Osteoblast (primary cell): ENCODE results near the gene CCDC80. TPM values are rescaled to one million over a fixed set of nuclear protein-coding genes. Genes with fewer than 3 reads are reported as not detected.
A peak's percentile ranks its signal among the peaks of the same experiment; 100 is the strongest.

Experiments used
- DNase-seq: peaks from one replicate; pipeline ENCODE4 v3.0.0; 2011; ENCODE audit warnings: low spot score, mixed read lengths; ENCODE audit not compliant: insufficient read length; ENCODE audit errors: missing footprints
- H2AFZ ChIP-seq: 2 replicates; pipeline ENCODE4 v1.6.0; 2011; ENCODE audit warnings: mild to moderate bottlenecking, low read length
- H3K27ac ChIP-seq: 2 replicates; pipeline ENCODE4 v1.5.1; 2011; ENCODE audit warnings: mild to moderate bottlenecking, low read depth, low read length, moderate library complexity
- H3K27me3 ChIP-seq: 2 replicates; pipeline ENCODE4 v1.6.0; 2012; ENCODE audit warnings: mild to moderate bottlenecking, control low read depth, inconsistent platforms, low read length, moderate library complexity; ENCODE audit not compliant: insufficient read depth
- H3K36me3 ChIP-seq: 2 replicates; pipeline ENCODE4 v1.5.1; 2011; ENCODE audit warnings: mild to moderate bottlenecking, low read length, control low read depth, moderate library complexity; ENCODE audit not compliant: insufficient read depth
- H3K4me1 ChIP-seq: 2 replicates; pipeline ENCODE4 v1.5.1; 2011; ENCODE audit warnings: mild to moderate bottlenecking, low read length, control low read depth, moderate library complexity; ENCODE audit not compliant: insufficient read depth
- H3K4me2 ChIP-seq: 2 replicates; pipeline ENCODE4 v1.6.0; 2011; ENCODE audit warnings: mild to moderate bottlenecking, low read length; ENCODE audit not compliant: insufficient read depth
- H3K4me3 ChIP-seq: fragments of 200-600 bp; sonication (generic); 3 replicates; pipeline ENCODE4 v1.5.1; 2012; ENCODE audit warnings: mild to moderate bottlenecking, low read length, inconsistent platforms; ENCODE audit not compliant: insufficient read depth
- H3K79me2 ChIP-seq: 2 replicates; pipeline ENCODE4 v1.6.0; 2012; ENCODE audit warnings: mild to moderate bottlenecking, low read length, control low read depth, inconsistent platforms; ENCODE audit not compliant: insufficient read depth
- H3K9me3 ChIP-seq: 2 replicates; pipeline ENCODE4 v1.5.1; 2011; ENCODE audit warnings: low read depth, low read length, control low read depth
- H4K20me1 ChIP-seq: 2 replicates; pipeline ENCODE4 v1.6.0; 2012; ENCODE audit warnings: mild to moderate bottlenecking, low read length, control low read depth; ENCODE audit not compliant: insufficient read depth
- CTCF ChIP-seq: IDR thresholded peaks from 2 replicates; pipeline ENCODE4 v1.5.1; 2011; ENCODE audit warnings: mild to moderate bottlenecking, low read depth, low read length, moderate library complexity; ENCODE audit errors: extremely low read depth
- total RNA-seq: library from RNA; depleted of rRNA; stranded (reverse); fragments of >200 nt; gene quantifications from 2 replicates; pipeline ENCODE4 v1.2.3, GENCODE V29; 2012

Gene CCDC80
- total RNA-seq, 1 donor: 657 TPM

GRCh38 chr3:112623717-112624116, 17.2 kb downstream of the CCDC80 start:
- Histone ChIP-seq H2AFZ (no peak overlapping the region), H3K36me3 (peaks cover 94% of the 10 kb centered on the region), H3K79me2 (peaks cover 69% of the 10 kb centered on the region)

GRCh38 chr3:112623213-112623612, 17.7 kb downstream of the CCDC80 start:
- Histone ChIP-seq H3K36me3 (peaks cover 94% of the 10 kb centered on the region), H3K79me2 (peaks cover 64% of the 10 kb centered on the region)
- no peak for TF ChIP-seq CTCF

More at GRCh38 chr3:112623717-112624116, 17.2 kb downstream of the CCDC80 start:
- H3K9me3 ChIP-seq: no peaks in the 10 kb centered on the region
- DNase-seq: no peak
- no peak for TF ChIP-seq CTCF
- no peak overlapping the region for H3K4me2 ChIP-seq
- H3K4me3 ChIP-seq: no peak overlapping the region
- no peaks in the 10 kb centered on the region for H3K27me3 ChIP-seq
- H3K4me1 ChIP-seq: peaks cover 35% of the 10 kb centered on the region
- H3K27ac ChIP-seq: peak overlapping the region; percentile 43
- H4K20me1 ChIP-seq: peaks cover 27% of the 10 kb centered on the region

DNA sequence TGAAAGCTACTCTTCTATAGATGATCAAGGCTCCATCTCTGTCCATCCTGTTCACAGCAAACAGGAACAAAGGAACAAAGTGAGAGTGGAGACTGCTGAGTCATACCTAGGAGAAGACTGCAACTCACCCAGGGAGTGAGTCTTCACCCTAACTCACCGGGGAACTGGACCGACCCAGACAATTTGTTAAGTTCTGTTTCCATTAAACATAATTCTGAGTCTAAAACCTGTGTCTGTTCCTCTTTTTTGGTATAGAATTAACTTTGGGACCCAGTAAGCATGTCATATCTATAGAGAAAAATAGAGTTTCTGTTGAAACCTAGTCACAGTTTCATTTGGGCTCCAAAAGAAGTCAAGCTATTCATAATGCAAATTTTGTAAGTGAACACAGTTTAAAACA, 21.6 kb downstream of the CCDC80 start:
- Histone ChIP-seq H3K27me3 (no peaks in the 10 kb centered on the region), H3K4me2 (peak overlapping the region; percentile 23), H3K9me3 (no peaks in the 10 kb centered on the region), H3K27ac (peak overlapping the region; percentile 79), H2AFZ (no peak overlapping the region), H3K4me3 (no peak overlapping the region), H3K4me1 (peaks cover 27% of the 10 kb centered on the region), H3K36me3 (peaks cover 93% of the 10 kb centered on the region), H3K79me2 (peaks cover 39% of the 10 kb centered on the region), H4K20me1 (peaks cover 13% of the 10 kb centered on the region)
- TF ChIP-seq CTCF: no peak
- DNase-seq: no peak

More at GRCh38 chr3:112623213-112623612, 17.7 kb downstream of the CCDC80 start:
- Histone ChIP-seq H3K4me3 (no peak overlapping the region), H3K4me1 (peaks cover 35% of the 10 kb centered on the region), H3K27me3 (no peaks in the 10 kb centered on the region), H4K20me1 (peaks cover 27% of the 10 kb centered on the region), H3K4me2 (no peak overlapping the region), H3K27ac (peak overlapping the region; percentile 43), H2AFZ (no peak overlapping the region), H3K9me3 (no peaks in the 10 kb centered on the region)
- no peak for DNase-seq

GRCh38 chr3:112617285-112617684, 23.7 kb downstream of the CCDC80 start:
- H2AFZ ChIP-seq: no peak overlapping the region
- H3K27me3 ChIP-seq: no peaks in the 10 kb centered on the region
- peaks cover 95% of the 10 kb centered on the region for H3K36me3 ChIP-seq

More at GRCh38 chr3:112617285-112617684, 23.7 kb downstream of the CCDC80 start:
- Histone ChIP-seq H3K4me3 (no peak overlapping the region), H3K9me3 (no peaks in the 10 kb centered on the region), H4K20me1 (no peaks in the 10 kb centered on the region), H3K27ac (peak overlapping the region; percentile 52), H3K4me1 (peaks cover 31% of the 10 kb centered on the region), H3K4me2 (no peak overlapping the region), H3K79me2 (peaks cover 24% of the 10 kb centered on the region)
- TF ChIP-seq CTCF: no peak
- no peak for DNase-seq
